Astrocyte of the cerebellum (primary cell): Measurements from ENCODE around the gene DPH7.
"Not testable (repeated sequence)": the region's sequence is repeated elsewhere in the genome, so short reads cannot be mapped to it uniquely, and the experiment has no call there.

Experiments used
- DNase-seq: peaks from one replicate; pipeline ENCODE4 v3.0.0-alpha.2; 2011; ENCODE audit warnings: low read depth
- H3K4me3 ChIP-seq: 2 replicates; pipeline ENCODE4 v1.5.1; 2011; ENCODE audit warnings: mild to moderate bottlenecking, low read depth, low read length, moderate library complexity
- in situ Hi-C: cut with HindIII; loops from 2 replicates; pipeline ENCODE4 v1.10.0; 2017; ENCODE audit warnings: low sequenced_read_pairs
- TF ChIP-seq, protein P1 (sequence below): IDR thresholded peaks from 2 replicates; pipeline ENCODE4 v1.5.1; 2012; ENCODE audit warnings: low read length, low read depth, moderate library complexity, mild to moderate bottlenecking; ENCODE audit errors: missing control alignments

Gene DPH7

DNA sequence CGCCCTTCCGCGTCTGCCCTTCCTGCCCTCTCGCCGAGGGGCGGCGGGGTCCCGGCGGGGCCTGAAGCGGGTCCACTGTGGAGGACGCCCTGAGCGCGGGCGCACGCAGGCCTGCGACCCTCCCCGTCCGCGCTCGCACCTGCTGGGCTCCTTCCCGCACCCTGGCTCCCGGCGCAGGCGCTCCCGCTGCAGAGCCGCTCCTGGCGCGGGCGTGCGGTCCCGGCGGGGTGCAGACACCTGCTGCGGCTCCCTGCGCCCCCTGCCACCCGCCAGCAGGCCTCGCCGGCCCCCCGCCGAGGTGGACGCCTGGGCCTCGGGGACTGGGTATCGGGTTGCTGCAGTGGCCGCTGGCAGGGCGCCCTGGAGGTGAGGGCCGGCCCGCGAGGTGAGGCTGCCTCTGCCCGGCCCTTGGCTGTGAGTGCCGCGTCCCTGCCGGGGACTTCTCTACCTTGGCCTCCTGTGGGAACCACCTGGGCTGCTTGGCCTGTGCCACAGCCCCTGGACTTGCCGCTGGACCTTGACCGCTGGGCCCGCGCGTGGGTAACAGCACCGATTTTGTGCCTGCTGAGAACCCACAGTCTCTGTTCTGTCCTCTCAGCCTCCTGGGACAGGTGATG is 27.4 kb upstream of the DPH7 start:
- no peak for DNase-seq
- in situ Hi-C loops, result no loop called here
- peak overlapping the region; percentile 50 for H3K4me3 ChIP-seq
- TF ChIP-seq, protein P1, sequence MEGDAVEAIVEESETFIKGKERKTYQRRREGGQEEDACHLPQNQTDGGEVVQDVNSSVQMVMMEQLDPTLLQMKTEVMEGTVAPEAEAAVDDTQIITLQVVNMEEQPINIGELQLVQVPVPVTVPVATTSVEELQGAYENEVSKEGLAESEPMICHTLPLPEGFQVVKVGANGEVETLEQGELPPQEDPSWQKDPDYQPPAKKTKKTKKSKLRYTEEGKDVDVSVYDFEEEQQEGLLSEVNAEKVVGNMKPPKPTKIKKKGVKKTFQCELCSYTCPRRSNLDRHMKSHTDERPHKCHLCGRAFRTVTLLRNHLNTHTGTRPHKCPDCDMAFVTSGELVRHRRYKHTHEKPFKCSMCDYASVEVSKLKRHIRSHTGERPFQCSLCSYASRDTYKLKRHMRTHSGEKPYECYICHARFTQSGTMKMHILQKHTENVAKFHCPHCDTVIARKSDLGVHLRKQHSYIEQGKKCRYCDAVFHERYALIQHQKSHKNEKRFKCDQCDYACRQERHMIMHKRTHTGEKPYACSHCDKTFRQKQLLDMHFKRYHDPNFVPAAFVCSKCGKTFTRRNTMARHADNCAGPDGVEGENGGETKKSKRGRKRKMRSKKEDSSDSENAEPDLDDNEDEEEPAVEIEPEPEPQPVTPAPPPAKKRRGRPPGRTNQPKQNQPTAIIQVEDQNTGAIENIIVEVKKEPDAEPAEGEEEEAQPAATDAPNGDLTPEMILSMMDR, result no peak

DNA sequence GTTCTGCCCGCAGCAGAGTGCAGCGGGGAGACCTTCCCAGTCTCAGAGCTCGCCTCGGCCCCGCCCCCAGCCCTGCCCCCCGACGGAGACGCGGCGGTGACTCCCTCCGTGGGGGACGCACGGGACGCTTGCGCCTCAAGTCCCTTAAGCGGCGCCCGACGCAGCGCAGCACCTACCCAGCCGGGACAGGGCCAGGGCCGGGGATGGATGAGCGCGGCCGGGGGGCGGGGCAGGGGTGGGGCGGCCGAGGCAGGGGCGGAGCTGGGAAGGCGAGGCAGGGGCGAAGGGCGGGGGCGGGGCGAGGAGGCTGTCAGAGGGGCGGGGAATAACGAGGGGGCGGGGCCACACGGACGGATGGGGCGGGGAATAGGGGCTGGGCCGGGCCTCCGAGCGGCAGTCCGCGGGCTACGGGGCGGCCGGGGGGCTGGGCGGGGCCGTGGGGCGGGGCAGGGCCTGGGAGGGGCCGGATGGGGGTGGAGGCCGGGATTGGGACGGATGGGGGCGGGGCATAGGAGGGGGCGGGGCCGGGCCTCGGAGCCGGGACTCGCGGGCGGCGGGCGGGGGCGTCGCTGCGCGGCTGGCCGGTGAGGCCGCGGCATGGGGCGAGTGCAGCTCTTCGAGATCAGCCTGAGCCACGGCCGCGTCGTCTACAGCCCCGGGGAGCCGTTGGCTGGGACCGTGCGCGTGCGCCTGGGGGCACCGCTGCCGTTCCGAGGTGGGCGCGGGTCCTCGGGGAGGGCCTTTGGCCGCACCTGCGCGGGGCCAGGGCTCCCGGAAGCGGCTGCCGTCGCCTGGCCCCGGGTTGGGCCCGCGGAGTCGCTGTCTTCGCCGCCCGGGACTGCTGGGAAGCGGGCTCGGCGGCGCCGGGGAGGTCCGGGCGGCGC is 26.6 kb upstream of the DPH7 start, which contains the start of gene ARRDC1:
Gene ARRDC1, plus strand, starts transcription at position 566 of the 884 bp plus-strand sequence. Its CDS starts 32 bp downstream, at position 598.
- H3K4me3 ChIP-seq, result peak within 1 kb of the TSS; percentile 50
- TF ChIP-seq, protein P1, result no peak
- DNase-seq, result peak; percentile 56
- in situ Hi-C loops, result no loop called here

GRCh38 chr9:137604345-137605086 is 25.8 kb upstream of the DPH7 start:
- peak overlapping the region; percentile 42 for H3K4me3 ChIP-seq
- TF ChIP-seq, protein P1, result no peak
- no peak for DNase-seq
- in situ Hi-C loops, result no loop called here

DNA sequence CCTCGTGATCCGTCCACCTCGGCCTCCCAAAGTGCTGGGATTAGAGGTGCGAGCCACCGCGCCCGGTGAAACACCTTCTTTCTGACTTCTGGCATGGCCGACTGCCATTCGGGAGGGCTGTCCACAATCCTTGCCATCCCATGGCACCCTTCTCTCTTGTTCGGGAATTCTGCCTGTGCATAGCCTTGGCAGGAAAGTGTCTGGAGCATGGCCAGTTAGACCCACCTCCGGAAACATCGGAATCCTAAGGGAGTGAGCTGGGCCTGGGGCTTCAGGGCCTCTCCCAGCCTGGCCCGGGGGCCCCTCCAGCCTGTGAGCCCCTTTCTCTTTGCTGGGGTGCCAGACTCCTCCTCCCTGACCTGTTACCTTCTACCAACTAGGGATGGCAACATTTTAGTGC is 25.2 kb upstream of the DPH7 start:
- no peak overlapping the region for H3K4me3 ChIP-seq
- TF ChIP-seq, protein P1, result no peak
- in situ Hi-C loops, result no loop called here
- DNase-seq, result no peak

DNA sequence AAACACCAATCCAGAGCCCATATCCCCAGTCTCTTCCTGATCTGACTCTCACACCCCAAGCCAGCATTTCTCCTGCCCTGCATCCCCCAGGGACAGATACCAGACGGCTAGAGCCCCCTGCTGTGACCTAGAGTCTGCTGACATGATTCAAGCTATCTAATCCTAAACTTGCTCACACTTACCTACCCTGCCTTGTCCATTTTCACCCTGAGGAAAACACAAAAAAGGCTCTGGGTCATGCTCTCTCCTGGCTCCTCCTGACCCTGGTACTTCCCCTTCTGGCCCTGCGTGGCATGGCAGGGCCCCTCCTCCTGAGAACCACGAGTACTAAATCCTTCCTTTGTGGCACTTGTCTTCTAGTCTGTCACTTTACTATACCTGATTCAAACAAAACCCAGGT is 23.9 kb upstream of the DPH7 start:
- TF ChIP-seq, protein P1, result no peak
- in situ Hi-C loops, result no loop called here
- H3K4me3 ChIP-seq, result no peak overlapping the region
- no peak for DNase-seq

- in situ Hi-C loops, result no loop called here
- no peak overlapping the region for H3K4me3 ChIP-seq
Measured at GRCh38 chr9:137598943-137599342, 20.2 kb upstream of the DPH7 start.

GRCh38 chr9:137596577-137596976 is 17.9 kb upstream of the DPH7 start:
- DNase-seq, H3K4me3 ChIP-seq, in situ Hi-C loops: not testable (repeated sequence)

More at GRCh38 chr9:137598943-137599342, 20.2 kb upstream of the DPH7 start:
- no peak for DNase-seq
- TF ChIP-seq, protein P1, result no peak
